Measurements from ENCODE around the gene FRAT1. TPM values are rescaled to one million over a fixed set of nuclear protein-coding genes. Genes with fewer than 3 reads are reported as not detected.

FRAT1 gene
- total and polyA plus RNA-seq, 3 donors from 2014 or later = 9.7 to 29.9 (median 22.1) TPM

- Histone ChIP-seq H3K9me3 (no peaks in the 10 kb centered on the region), H3K4me3 (peak overlapping the region; percentile 74 to 84), H3K36me3 (ENCODE audit: low read depth, missing control alignments) (no peaks in the 10 kb centered on the region), H3K27ac (peak overlapping the region; percentile 52 to 97), H3K4me1 (peaks cover 13% of the 10 kb centered on the region), H3K27me3 (no peaks in the 10 kb centered on the region)
- peak; percentile 67 for DNase-seq
- TF ChIP-seq, protein P1, sequence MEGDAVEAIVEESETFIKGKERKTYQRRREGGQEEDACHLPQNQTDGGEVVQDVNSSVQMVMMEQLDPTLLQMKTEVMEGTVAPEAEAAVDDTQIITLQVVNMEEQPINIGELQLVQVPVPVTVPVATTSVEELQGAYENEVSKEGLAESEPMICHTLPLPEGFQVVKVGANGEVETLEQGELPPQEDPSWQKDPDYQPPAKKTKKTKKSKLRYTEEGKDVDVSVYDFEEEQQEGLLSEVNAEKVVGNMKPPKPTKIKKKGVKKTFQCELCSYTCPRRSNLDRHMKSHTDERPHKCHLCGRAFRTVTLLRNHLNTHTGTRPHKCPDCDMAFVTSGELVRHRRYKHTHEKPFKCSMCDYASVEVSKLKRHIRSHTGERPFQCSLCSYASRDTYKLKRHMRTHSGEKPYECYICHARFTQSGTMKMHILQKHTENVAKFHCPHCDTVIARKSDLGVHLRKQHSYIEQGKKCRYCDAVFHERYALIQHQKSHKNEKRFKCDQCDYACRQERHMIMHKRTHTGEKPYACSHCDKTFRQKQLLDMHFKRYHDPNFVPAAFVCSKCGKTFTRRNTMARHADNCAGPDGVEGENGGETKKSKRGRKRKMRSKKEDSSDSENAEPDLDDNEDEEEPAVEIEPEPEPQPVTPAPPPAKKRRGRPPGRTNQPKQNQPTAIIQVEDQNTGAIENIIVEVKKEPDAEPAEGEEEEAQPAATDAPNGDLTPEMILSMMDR (IDR thresholded peaks at IDR 0.05) = no peak
- TF ChIP-seq POLR2A (IDR thresholded peaks at IDR 0.05) = no peak
- 1% methylated on average over 31 to 45 of the region's 83 CpGs for WGBS, 2 donors
- intact Hi-C loops (cut with DNase I; ENCODE audit: low total_unique reads) = no loop called here
Observed at GRCh38 chr10:97319671-97320479, 804 bp downstream of the FRAT1 start.

DNA sequence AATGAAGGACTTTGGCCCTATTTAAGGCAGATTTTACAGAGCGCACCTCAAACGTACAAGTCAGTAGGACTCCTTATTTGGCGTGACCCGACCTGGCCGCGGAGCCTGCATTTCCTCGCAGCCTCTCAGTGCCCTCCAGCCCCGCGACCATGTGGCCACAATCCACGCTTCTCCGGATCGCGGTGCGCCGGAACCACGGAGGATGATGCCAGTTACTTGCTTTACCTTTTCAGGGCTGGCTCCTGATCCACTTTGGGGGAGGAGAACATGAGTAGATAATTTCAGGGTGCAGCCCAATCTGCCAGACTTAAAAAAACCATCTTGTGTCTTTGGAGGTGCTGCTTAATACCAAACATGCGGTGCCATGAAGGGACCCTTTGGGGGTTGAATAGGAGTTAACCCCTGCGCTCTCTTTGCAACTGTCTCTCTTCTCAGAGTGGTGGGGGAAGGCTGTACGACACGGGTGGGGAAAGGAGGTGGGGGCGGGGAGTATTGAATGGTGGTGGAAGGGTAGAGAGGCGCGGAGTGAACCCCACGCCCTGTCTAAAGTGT is 1.5 kb downstream of the FRAT1 start:
- DNase-seq = peak; percentile 47
- TF ChIP-seq POLR2A (IDR thresholded peaks at IDR 0.05) = no peak
- TF ChIP-seq, protein P1 (IDR thresholded peaks at IDR 0.05) = no peak
- Histone ChIP-seq H3K36me3 (ENCODE audit: low read depth, missing control alignments) (no peaks in the 10 kb centered on the region), H3K27ac (peak overlapping the region; percentile 52 to 97), H3K9me3 (no peaks in the 10 kb centered on the region), H3K4me3 (peak overlapping the region; percentile 74 to 84), H3K27me3 (no peaks in the 10 kb centered on the region), H3K4me1 (peaks cover 13% of the 10 kb centered on the region)
- intact Hi-C loops (cut with DNase I; ENCODE audit: low total_unique reads) = no loop called here
- 11 to 22% methylated on average over 8 to 24 of the region's 24 CpGs for WGBS, 2 donors

DNA sequence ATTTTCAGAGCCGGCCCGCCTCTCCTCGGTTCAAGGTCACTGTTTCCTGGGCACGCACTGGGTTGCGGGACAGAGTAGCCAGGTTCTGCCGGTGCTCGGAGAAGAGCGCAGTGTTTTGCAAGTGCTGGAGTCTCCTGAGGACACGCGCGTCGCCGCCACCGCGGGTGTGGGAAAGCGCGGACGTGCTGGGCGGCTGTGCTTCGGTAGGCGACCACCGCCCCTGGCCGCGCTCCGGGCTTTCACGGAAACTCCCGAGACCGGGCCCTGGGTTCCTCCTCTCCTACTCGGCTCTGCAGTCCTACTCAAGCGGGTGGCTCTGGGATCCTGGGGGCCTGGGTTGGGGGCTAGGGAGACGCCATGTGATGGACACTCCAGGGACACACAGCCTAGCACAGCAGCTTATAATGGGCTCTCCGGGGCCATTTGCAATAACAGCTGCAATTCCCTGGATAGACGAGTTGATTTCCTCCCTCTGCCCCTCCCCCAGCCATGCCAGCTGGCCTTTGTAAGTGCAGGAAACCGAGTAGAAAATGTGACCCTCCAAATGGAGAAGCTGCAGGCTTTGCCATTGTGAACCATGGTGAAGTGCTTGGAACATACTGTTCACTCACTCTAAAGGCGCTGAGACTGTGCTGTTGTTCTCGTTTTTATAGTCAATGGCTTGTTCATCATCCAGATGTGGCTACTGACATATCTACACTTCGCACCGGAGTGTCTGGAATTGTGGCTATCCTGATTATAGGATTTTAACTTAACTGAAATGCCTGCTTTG is 2.1 kb downstream of the FRAT1 start:
- intact Hi-C loops (cut with DNase I; ENCODE audit: low total_unique reads) = no loop called here
- Histone ChIP-seq H3K4me1 (peaks cover 13% of the 10 kb centered on the region), H3K27ac (peak overlapping the region; percentile 52 to 97), H3K9me3 (no peaks in the 10 kb centered on the region), H3K4me3 (peak overlapping the region; percentile 74 to 84), H3K27me3 (no peaks in the 10 kb centered on the region), H3K36me3 (ENCODE audit: low read depth, missing control alignments) (no peaks in the 10 kb centered on the region)
- peak; percentile 49 for DNase-seq
- TF ChIP-seq POLR2A (IDR thresholded peaks at IDR 0.05) = no peak
- TF ChIP-seq, protein P1 (IDR thresholded peaks at IDR 0.05) = no peak
- WGBS, 2 donors = 19 to 38% methylated on average over 9 to 33 of the region's 38 CpGs

DNA sequence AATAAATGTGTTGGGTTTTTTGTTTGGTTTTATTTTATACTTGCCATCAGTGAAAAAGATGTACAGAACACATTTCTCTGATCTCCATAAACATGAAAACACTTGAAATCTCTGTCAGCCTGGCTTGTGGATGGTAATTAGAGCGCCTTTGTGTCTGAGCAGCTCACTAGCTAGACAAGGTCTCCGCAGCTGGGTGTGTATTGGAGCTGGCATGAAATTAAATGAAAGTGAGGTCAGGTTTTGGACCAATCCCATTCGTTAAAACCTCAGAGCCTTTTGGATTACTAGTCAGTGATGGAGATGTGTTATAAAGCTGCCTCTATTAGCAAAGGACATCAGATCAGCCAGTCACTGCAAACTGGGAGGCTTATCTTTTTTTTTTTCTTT is 2.7 kb downstream of the FRAT1 start:
- DNase-seq = no peak
- no peak overlapping the region for H3K27ac ChIP-seq
- H3K4me1 ChIP-seq = peaks cover 13% of the 10 kb centered on the region
- H3K9me3 ChIP-seq = no peaks in the 10 kb centered on the region
- WGBS, 2 donors = 62 to 63% methylated on average over 3 of the region's 3 CpGs
- no peaks in the 10 kb centered on the region for H3K27me3 ChIP-seq
- TF ChIP-seq, protein P1 (IDR thresholded peaks at IDR 0.05) = no peak
- no peak for TF ChIP-seq POLR2A (IDR thresholded peaks at IDR 0.05)
- H3K36me3 ChIP-seq (ENCODE audit: low read depth, missing control alignments) = no peaks in the 10 kb centered on the region
- H3K4me3 ChIP-seq = no peak overlapping the region
- intact Hi-C loops (cut with DNase I; ENCODE audit: low total_unique reads) = no loop called here
